Transverse colon (tissue), 4 donors: Measurements from ENCODE around the gene PRND.

Experiments
- POLR2A ChIP-seq: fragments of 450-650 bp; IDR thresholded peaks from one replicate; pipeline ENCODE4 v1.6.1; 2016; ENCODE audit warnings: antibody characterized with exemption, mild to moderate bottlenecking, moderate library complexity
- POLR2AphosphoS5 ChIP-seq, 3 donors: sonication (generic); formaldehyde crosslinking; IDR thresholded peaks; one replicate each; pipeline ENCODE4 v1.6.1; 2016; ENCODE audit warnings: antibody characterized with exemption in 3 of 3
- TF ChIP-seq, protein P1 (sequence below), 5 experiments: fragments of 200-600 bp in 3 of 5; fragments of 450-650 bp in 2 of 5; sonication (generic) in 3 of 5; IDR thresholded peaks; 1 replicate in 2 of 5; 2 replicates in 3 of 5; pipeline ENCODE4 v1.5.1; 2016 to 2017; ENCODE audit warnings: antibody characterized with exemption in 5 of 5, inconsistent platforms in 3 of 5, mild to moderate bottlenecking in 2 of 5, moderate library complexity in 1 of 5

DNA sequence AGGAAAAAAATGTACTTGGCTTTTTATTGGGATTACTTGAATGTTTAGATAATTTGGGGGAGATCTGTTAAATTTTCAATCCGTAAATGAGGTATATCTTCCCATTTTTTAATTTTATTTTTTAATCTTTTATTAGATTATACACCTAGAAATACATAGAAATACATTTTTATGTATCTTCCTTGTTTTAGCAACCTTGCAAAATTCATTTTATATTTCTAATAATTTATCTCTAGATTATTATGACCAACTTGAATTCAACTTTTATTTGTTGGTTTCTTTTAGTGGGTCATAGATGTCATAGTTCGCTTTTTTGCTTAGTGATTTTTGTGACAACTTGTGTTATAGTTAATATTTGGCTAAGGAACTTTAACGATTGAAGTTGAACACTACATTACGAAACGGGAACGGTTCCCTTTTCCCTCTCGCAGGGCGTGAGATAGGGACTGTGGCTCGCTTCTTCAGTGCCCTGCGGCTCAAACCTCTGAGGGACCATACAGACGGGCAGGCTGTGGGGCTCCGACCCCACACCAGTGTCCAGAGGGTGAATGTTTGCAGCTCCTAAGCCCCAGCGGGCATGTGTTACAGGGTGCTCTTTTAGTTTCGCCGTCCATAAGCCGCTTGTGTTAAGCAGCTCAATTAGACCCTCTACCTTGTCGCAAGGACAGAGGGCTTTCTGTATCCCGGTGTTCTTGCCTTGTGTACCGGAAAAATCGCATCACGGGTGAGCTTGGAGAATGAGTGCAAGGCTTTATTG, 53.8 kb downstream of the PRND start:
- TF ChIP-seq, protein P1, sequence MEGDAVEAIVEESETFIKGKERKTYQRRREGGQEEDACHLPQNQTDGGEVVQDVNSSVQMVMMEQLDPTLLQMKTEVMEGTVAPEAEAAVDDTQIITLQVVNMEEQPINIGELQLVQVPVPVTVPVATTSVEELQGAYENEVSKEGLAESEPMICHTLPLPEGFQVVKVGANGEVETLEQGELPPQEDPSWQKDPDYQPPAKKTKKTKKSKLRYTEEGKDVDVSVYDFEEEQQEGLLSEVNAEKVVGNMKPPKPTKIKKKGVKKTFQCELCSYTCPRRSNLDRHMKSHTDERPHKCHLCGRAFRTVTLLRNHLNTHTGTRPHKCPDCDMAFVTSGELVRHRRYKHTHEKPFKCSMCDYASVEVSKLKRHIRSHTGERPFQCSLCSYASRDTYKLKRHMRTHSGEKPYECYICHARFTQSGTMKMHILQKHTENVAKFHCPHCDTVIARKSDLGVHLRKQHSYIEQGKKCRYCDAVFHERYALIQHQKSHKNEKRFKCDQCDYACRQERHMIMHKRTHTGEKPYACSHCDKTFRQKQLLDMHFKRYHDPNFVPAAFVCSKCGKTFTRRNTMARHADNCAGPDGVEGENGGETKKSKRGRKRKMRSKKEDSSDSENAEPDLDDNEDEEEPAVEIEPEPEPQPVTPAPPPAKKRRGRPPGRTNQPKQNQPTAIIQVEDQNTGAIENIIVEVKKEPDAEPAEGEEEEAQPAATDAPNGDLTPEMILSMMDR (IDR thresholded peaks at IDR 0.05): no peak
- TF ChIP-seq POLR2A: no peak
- no peak for TF ChIP-seq POLR2AphosphoS5 (IDR thresholded peaks at IDR 0.05)
